ENCODE results near the gene TMEM125.

Gene TMEM125
- total RNA-seq = 0 reads per million in 2 experiments

- DNase-seq (ENCODE audit: low read depth) = no peak
Observed at GRCh38 chr1:43269627-43270375, at the start of gene TMEM125. Gene TMEM125, plus strand, starts transcription at chr1:43269983. Its CDS starts 2,740 bp downstream, at chr1:43272723.

GRCh38 chr1:43220905-43221778 lies 48.6 kb upstream of the TMEM125 start:
- no peak for DNase-seq (ENCODE audit: low read depth)

- DNase-seq (ENCODE audit: low read depth) = no peak
Observed at GRCh38 chr1:43221797-43222196, 48.0 kb upstream of the TMEM125 start.

DNA sequence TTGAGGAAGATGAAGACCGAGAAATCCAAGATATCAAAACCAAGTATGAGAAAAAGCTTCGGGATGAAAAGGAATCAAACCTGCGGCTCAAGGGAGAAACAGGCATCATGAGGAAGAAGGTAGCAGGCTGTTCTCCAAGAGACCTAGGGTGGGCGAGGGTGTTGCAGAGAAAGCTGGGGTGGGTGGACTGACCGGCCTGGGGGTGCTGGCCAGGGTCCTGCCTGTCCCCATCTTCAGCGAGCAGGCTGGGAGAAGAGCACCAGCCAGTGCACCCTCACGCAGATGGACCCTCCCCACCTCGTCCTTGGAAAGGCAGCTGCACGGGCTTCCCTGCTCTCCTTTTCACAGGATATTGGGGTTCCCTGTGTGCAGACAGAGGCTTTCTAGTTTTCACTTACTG lies 46.9 kb upstream of the TMEM125 start:
- no peak for DNase-seq (ENCODE audit: low read depth)

DNA sequence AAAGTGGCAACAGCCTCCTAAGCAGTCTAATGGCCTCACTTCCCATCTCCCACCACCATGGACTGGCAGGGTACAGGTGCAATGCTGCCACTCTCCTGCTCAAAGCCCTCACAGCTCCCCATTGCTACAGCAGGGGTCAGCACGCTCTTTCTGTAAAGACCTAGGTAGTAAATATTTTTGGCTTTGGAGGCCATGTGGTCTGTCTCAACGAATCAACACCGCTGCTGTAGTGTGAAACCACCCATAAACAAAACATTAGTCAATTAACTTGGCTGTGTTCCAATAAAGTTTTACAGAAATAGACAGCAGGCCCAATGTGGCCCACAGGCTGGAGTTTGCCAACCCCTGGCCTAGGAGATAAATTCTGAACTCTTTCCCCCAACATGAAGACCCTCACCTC lies 44.6 kb upstream of the TMEM125 start:
- DNase-seq (ENCODE audit: low read depth) = no peak

- DNase-seq (ENCODE audit: low read depth) = peak; percentile 68
Observed at GRCh38 chr1:43227143-43227764, 42.5 kb upstream of the TMEM125 start.

GRCh38 chr1:43229826-43230780 lies 39.7 kb upstream of the TMEM125 start:
- no peak for DNase-seq (ENCODE audit: low read depth)

DNA sequence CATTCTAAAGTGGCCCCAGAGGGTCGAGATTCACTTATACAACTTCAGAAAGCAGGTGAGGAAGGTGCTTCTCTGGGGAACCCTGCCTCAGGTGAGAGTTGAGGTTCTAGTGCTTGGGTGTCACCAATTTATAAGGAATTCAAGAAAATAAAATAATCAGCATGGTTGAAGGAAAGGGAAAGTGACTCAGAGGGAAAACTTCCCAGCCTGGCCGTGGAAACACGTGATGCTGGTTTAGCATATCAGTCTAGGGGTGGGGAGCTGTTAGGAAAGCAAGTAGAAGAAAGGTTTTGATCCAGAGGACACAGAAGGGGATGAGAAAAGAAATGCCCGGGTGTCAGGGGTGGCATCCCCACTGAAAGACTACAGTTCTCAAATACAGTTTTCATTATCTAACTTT lies 37.7 kb upstream of the TMEM125 start:
- no peak for DNase-seq (ENCODE audit: low read depth)

DNA sequence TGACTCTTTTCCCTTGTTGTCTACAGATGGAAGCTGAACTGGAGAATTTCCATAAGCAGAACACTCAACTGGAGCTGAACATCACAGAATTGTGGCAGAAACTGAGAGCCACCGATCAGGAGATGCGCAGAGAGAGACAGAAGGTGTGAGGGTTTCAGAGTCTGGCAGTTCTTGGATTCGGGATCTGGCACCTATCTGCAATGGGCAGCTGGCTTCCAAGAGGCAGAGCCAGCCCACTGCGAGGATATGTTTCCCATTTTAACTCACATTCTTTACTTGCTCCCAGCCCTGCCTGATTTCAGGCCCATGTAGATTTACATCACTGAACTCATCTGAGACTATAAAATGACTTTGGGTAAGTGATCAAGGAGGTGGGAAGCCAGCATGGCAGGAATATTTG lies 37.3 kb upstream of the TMEM125 start:
- no peak for DNase-seq (ENCODE audit: low read depth)

DNA sequence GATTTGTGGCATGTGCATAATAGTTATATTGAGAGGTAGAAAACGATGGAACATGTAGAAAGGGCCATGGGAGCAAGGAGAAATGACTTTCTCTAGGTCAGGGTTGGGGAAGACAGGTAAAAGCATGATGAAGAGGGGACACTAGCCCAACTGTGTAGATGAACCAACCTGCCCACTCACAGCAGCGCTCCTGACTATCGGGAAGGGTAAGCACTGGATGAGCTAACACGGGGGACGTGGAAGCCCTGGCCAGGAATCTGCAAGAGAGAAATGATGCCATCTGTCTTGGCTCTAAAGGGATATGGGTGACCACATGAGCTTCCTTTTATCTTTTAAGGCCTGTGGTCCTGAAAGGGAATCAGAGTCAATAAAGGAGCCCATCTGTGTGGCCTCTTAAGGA lies 36.2 kb upstream of the TMEM125 start:
- DNase-seq (ENCODE audit: low read depth) = no peak

- DNase-seq (ENCODE audit: low read depth) = no peak
Observed at GRCh38 chr1:43234267-43234666, 35.5 kb upstream of the TMEM125 start.

DNA sequence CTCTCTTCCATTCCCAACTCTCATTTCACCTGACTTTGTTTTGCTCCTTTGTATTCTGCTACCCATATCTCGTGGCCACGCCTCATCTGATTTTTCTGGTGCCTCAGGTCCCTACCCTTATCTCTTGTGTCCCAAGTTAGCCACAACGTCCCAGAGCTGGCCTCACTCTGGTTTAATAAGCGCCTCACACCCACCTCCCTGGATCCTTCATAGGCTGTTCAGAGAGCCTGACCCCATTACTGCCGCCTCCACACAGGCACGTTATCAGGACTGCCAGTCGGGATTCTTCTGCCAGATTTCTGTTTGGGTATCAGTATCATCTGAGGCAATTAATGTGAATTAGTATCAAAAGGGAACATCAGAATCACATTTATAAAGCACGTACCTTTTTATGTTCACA lies 34.7 kb upstream of the TMEM125 start:
- DNase-seq (ENCODE audit: low read depth) = no peak

GRCh38 chr1:43235451-43236121 lies 34.2 kb upstream of the TMEM125 start:
- no peak for DNase-seq (ENCODE audit: low read depth)

GRCh38 chr1:43237121-43237520 lies 32.7 kb upstream of the TMEM125 start:
- DNase-seq (ENCODE audit: low read depth) = no peak

- no peak for DNase-seq (ENCODE audit: low read depth)
Observed at GRCh38 chr1:43238085-43238484, 31.7 kb upstream of the TMEM125 start.

DNA sequence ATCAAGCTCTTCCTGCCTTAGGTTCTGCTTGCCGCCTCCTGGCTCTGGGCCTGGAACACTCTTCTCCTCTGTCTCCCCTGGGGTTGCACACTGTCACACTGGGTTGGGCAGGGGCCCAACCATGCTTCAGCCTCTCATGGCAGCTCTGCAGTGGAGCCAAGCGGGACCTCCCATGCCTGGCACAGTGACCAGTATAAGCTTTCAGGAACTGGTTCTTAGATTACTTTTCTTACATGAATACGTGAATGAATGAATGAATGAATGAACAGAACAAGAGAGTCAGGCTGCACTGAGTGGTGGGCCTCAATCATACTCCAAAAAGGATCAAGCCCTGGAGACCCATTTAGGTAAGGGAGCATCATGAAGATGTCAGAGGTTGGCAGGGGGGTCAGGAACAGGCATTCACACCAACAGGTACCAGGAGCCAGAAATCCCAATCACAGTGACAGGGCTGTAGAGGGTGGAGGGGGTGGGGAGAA lies 30.8 kb upstream of the TMEM125 start:
- DNase-seq (ENCODE audit: low read depth) = no peak

- DNase-seq (ENCODE audit: low read depth) = no peak
Observed at GRCh38 chr1:43239484-43239883, 30.3 kb upstream of the TMEM125 start.

GRCh38 chr1:43241413-43241836 lies 28.4 kb upstream of the TMEM125 start:
- no peak for DNase-seq (ENCODE audit: low read depth)

- no peak for DNase-seq (ENCODE audit: low read depth)
Observed at GRCh38 chr1:43243299-43243698, 26.5 kb upstream of the TMEM125 start.

DNA sequence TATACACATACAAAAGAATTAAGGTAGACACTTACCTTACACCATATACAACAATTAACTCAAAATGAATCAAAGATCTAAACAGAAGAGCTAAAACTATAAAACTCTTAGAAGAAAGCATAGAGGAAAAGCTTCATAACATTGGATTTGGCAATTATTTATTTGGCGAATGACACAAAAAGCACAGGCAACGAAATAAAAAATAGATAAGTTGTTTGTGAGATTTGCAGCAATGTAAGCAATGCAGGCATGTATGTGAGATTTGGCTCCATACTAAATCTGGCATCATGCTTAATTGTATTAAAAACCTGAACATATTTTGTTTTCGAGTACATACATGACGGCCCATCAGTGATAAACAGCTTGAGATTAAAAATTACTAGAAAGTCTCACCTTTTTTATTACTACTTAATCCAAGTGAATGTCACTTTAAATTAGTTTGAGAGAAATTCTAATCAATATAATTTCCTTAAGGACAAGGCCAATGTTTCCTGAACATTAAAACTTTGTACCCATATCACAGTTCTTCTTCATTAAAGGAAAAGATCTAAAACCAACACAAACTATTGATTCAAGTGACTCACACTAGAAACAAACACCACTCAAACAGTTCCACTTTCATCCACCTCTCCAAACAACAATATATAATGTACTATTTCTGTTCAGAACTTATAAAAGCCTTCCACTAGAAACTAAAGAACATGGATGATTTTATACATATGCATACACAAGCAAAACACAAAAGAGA lies 23.1 kb upstream of the TMEM125 start:
- DNase-seq (ENCODE audit: low read depth) = no peak
